Measurements from ENCODE around the gene E2F3.

GRCh38 chr6:20468209-20468608, 66.5 kb downstream of the E2F3 start:
- TF ChIP-seq CTCF (IDR thresholded peaks at IDR 0.05) (no peak), POLR2A (IDR thresholded peaks at IDR 0.05) (no peak)
